NCI-H345 (cell line): Measurements from ENCODE around the gene NBPF26.
"Not testable (repeated sequence)": the region's sequence is repeated elsewhere in the genome, so short reads cannot be mapped to it uniquely, and the experiment has no call there.

ENCODE experiments used
- DNase-seq: peaks from one replicate; lab custom pipeline; 2025; lab: John Stamatoyannopoulos, UW

Gene NBPF26

GRCh38 chr1:120858144-120858543, 134.4 kb downstream of the NBPF26 start:
- not testable (repeated sequence) for DNase-seq

- not testable (repeated sequence) for DNase-seq
These were observed 136.0 kb downstream of the NBPF26 start for GRCh38 chr1:120859615-120860234.

GRCh38 chr1:120878206-120878605, 154.5 kb downstream of the NBPF26 start:
- not testable (repeated sequence) for DNase-seq

GRCh38 chr1:120880056-120880455, 156.3 kb downstream of the NBPF26 start:
- not testable (repeated sequence) for DNase-seq

GRCh38 chr1:120881934-120882333, 158.2 kb downstream of the NBPF26 start:
- DNase-seq, result not testable (repeated sequence)
